GM18907 (cell line): Measurements from ENCODE around the gene SRSF5.
"Not testable (repeated sequence)": the region's sequence is repeated elsewhere in the genome, so short reads cannot be mapped to it uniquely, and the experiment has no call there.

Source experiments
- ATAC-seq: cut with Tn5 transposase; IDR thresholded peaks from one replicate; pipeline ENCODE4 v1.9.1; 2021; ENCODE audit warnings: mild to moderate bottlenecking, moderate library complexity; ENCODE audit not compliant: unreplicated experiment

The SRSF5 gene

GRCh38 chr14:69766984-69767368 is at the start of gene SRSF5:
TSS of gene SRSF5 (plus strand) at chr14:69767142. CDS start at chr14:69768157, 1,015 bp downstream.
- ATAC-seq: peak; percentile 87

- ATAC-seq: not testable (repeated sequence)
These were observed 48.3 kb upstream of the SRSF5 start for GRCh38 chr14:69718614-69719013.

GRCh38 chr14:69719501-69719951 is 47.4 kb upstream of the SRSF5 start:
- ATAC-seq: no peak

- no peak for ATAC-seq
These were observed 46.0 kb upstream of the SRSF5 start for GRCh38 chr14:69720912-69721311.

- ATAC-seq: peak; percentile 86
These were observed 40.0 kb upstream of the SRSF5 start for GRCh38 chr14:69726761-69727511.

GRCh38 chr14:69727860-69728259 is 39.1 kb upstream of the SRSF5 start:
- ATAC-seq: no peak

- not testable (repeated sequence) for ATAC-seq
These were observed 34.9 kb upstream of the SRSF5 start for GRCh38 chr14:69731919-69732598.

- not testable (repeated sequence) for ATAC-seq
These were observed 30.5 kb upstream of the SRSF5 start for GRCh38 chr14:69736405-69736804.

- ATAC-seq: no peak
These were observed 25.9 kb upstream of the SRSF5 start for GRCh38 chr14:69741055-69741454.

- ATAC-seq: peak; percentile 59
These were observed 17.0 kb upstream of the SRSF5 start for GRCh38 chr14:69749956-69750355.

GRCh38 chr14:69750495-69750894 is 16.4 kb upstream of the SRSF5 start:
- no peak for ATAC-seq

GRCh38 chr14:69752773-69753172 is 14.2 kb upstream of the SRSF5 start:
- no peak for ATAC-seq

- no peak for ATAC-seq
These were observed 13.1 kb upstream of the SRSF5 start for GRCh38 chr14:69753860-69754259.

- no peak for ATAC-seq
These were observed 12.5 kb upstream of the SRSF5 start for GRCh38 chr14:69754487-69754886.

GRCh38 chr14:69755296-69755695 is 11.6 kb upstream of the SRSF5 start:
- no peak for ATAC-seq

- no peak for ATAC-seq
These were observed 11.2 kb upstream of the SRSF5 start for GRCh38 chr14:69755784-69756183.

GRCh38 chr14:69756298-69756697 is 10.6 kb upstream of the SRSF5 start:
- ATAC-seq: no peak

- ATAC-seq: no peak
These were observed 6.1 kb upstream of the SRSF5 start for GRCh38 chr14:69760810-69761209.

GRCh38 chr14:69763761-69764510 is 3.0 kb upstream of the SRSF5 start:
- no peak for ATAC-seq

GRCh38 chr14:69767369-69767999 is 542 bp downstream of the SRSF5 start:
- ATAC-seq: peak; percentile 67

- ATAC-seq: no peak
These were observed 1.9 kb downstream of the SRSF5 start for GRCh38 chr14:69768873-69769272.
